AG04450 (cell line): ENCODE results near the gene SPATA33. TPM values are rescaled to one million over a fixed set of nuclear protein-coding genes. Genes with fewer than 3 reads are reported as not detected.

Experiments
- CTCF ChIA-PET: fragments of 300-600, 350-600 bp; formaldehyde crosslinking; extraction: SDS; loops from one replicate; lab custom pipeline; 2022; ENCODE audit warnings: antibody characterized with exemption, inconsistent platforms; lab: Charles Lee
- POLR2A ChIA-PET: fragments of 350-600 bp; formaldehyde crosslinking; extraction: SDS; loops from one replicate; lab custom pipeline; 2021; ENCODE audit warnings: antibody characterized with exemption, inconsistent platforms; lab: Yijun Ruan, JAX
- DNase-seq: peaks from one replicate; pipeline ENCODE4 v3.0.0-alpha.2; 2011; ENCODE audit warnings: low read depth, low spot score
- H3K27ac ChIP-seq: one replicate; pipeline ENCODE4 v1.5.1; 2012; ENCODE audit warnings: low read depth, low read length, control low read depth
- H3K27me3 ChIP-seq: one replicate; pipeline ENCODE4 v1.6.0; 2012; ENCODE audit warnings: low read length; ENCODE audit not compliant: control insufficient read depth, insufficient read depth
- H3K4me3 ChIP-seq: 2 replicates; pipeline ENCODE4 v1.5.1; 2011; ENCODE audit warnings: mild to moderate bottlenecking, low read depth, low read length, control low read depth
- H3K9me3 ChIP-seq: 2 replicates; pipeline ENCODE4 v1.5.1; 2012; ENCODE audit warnings: low read length; ENCODE audit not compliant: control insufficient read depth, insufficient read depth
- polyA plus RNA-seq: library from polyadenylated mRNA; depleted of rRNA; stranded (reverse); fragments of >200 nt; gene quantifications from 2 replicates; pipeline ENCODE4 v1.2.3, GENCODE V29; 2011
- TF ChIP-seq, protein P1 (sequence below): IDR thresholded peaks from 2 replicates; pipeline ENCODE4 v1.5.1; 2011; ENCODE audit warnings: low read depth, low read length, control low read depth, inconsistent platforms

SPATA33 gene
- polyA plus RNA-seq, 1 experiment, result 2.4 TPM

DNA sequence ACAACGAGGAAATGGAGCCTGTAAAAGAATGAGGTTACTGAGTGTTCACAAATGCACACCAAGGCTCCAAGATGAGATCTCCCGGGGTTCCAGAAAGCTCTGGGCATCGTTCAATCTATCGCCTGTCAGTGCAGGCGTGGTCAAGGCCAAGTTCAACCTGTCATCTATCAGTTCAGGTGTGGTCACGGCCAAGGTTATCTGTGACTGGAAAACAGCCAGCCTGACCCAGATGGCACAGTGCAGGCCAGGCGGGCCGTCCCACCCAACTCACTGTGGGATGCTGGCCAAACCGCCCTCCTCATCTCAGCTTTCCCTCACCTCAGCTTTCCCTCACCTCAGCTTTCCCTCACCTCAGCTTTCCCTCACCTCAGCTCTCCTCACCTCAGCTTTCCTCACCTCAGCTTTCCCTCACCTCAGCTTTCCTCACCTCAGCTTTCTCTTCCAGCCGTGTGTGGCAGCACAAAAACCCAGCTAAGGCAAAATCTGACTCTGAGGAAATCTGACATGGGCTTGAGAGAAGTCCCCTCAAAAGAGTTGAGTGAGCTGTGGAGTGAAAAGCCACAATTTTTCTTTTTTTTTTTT, 2.5 kb upstream of the SPATA33 start:
- no peak for DNase-seq
- TF ChIP-seq, protein P1, sequence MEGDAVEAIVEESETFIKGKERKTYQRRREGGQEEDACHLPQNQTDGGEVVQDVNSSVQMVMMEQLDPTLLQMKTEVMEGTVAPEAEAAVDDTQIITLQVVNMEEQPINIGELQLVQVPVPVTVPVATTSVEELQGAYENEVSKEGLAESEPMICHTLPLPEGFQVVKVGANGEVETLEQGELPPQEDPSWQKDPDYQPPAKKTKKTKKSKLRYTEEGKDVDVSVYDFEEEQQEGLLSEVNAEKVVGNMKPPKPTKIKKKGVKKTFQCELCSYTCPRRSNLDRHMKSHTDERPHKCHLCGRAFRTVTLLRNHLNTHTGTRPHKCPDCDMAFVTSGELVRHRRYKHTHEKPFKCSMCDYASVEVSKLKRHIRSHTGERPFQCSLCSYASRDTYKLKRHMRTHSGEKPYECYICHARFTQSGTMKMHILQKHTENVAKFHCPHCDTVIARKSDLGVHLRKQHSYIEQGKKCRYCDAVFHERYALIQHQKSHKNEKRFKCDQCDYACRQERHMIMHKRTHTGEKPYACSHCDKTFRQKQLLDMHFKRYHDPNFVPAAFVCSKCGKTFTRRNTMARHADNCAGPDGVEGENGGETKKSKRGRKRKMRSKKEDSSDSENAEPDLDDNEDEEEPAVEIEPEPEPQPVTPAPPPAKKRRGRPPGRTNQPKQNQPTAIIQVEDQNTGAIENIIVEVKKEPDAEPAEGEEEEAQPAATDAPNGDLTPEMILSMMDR, result no peak
- no peak overlapping the region for H3K4me3 ChIP-seq
- ChIA-PET POLR2A (no interaction called here), CTCF (interaction anchor here (1.7 kb wide), 1 partner anchor 13 kb away, joined by 4 read pairs; no protein-coding TSS in a partner anchor)
- H3K9me3 ChIP-seq, result peaks cover 3% of the 10 kb centered on the region; the same call in 1 of the 2 replicates
- no peak overlapping the region for H3K27ac ChIP-seq
- H3K27me3 ChIP-seq, result no peaks in the 10 kb centered on the region

DNA sequence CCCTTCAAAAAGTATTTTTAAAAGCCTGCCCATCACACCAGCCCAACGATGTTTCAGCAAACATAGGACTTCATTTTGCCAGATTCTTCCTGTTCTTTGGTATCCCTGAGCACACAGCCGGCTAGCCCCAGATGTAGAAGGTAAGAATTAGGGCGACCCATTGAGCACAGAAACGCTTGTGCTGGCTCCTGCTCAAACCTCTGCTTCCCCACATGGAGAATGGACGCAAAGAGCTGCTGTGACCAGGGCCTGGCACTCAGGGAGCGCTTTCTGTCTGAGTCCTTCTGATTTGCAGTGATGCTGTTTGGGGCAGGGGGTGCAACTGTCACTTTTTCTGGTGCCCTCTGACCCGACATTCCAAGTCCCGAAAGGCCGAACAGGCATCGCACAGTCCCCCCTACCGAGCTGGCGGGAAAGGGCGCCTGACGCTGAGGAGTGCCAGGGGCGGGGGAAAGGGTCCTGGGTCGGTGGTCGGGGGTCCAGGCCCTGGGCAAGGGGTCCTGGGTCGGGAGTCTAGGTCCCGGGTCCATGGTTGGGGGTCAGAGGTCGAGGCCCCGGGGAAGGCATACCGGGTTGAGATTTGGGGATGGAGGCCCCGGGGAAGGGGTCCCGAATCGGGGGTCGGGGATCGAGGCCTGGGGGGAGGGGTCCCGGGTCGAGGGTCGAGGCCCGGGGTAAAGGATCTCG, 1.1 kb upstream of the SPATA33 start:
- TF ChIP-seq, protein P1, result no peak
- POLR2A ChIA-PET, result interaction anchor here (0.7 to 1.7 kb wide), 3 partner anchors 30 to 149 kb away, joined by 4 to 8 read pairs (median 5); partner anchors contain the start of gene CDK10
- Histone ChIP-seq H3K4me3 (peak overlapping the region; percentile 93), H3K27ac (no peak overlapping the region), H3K27me3 (no peaks in the 10 kb centered on the region), H3K9me3 (peaks cover 3% of the 10 kb centered on the region; the same call in 1 of the 2 replicates)
- CTCF ChIA-PET, result interaction anchor here (0.6 kb wide), 1 partner anchor 15 kb away, joined by 3 read pairs; no protein-coding TSS in a partner anchor
- no peak for DNase-seq

DNA sequence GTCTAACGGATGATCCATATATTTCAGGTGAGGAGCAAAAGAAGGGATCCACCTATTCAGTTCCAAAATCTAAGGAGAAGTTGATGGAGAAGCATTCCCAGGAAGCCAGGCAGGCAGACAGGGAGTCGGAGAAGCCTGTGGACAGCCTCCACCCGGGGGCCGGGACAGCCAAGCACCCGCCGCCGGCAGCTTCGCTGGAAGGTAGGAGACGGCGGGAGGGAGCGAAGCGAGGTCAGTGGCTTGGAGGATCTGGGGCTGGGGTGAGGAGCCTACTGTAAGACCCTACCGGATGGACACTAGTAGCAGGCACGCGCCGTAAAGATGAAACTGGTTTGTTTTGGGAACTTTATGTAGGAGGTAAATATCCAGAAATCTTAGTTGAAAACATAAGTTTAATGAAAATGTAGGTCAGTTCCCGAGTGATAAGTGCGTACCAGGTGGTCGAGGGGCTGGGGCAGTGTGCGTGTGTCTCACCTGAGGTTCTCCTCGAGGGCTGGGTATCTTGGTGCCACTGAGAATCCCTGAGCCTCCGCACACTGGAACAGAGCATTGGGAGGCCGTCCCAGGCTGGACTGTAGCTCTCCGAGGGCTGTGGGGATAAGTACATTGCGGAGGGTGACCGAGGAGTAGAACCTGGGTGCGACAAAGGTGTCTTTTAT, 714 bp downstream of the SPATA33 start:
- CTCF ChIA-PET, result interaction anchor here (1.1 kb wide), 1 partner anchor 12 kb away, joined by 3 read pairs; no protein-coding TSS in a partner anchor
- H3K27me3 ChIP-seq, result no peaks in the 10 kb centered on the region
- H3K9me3 ChIP-seq, result peaks cover 3% of the 10 kb centered on the region; the same call in 1 of the 2 replicates
- peak overlapping the region; percentile 47 for H3K27ac ChIP-seq
- DNase-seq, result no peak
- TF ChIP-seq, protein P1, result no peak
- POLR2A ChIA-PET, result interaction anchor here (1.0 to 1.7 kb wide), 2 partner anchors 42 to 93 kb away, joined by 3 to 4 read pairs; no protein-coding TSS in a partner anchor
- H3K4me3 ChIP-seq, result peak overlapping the region; percentile 93

DNA sequence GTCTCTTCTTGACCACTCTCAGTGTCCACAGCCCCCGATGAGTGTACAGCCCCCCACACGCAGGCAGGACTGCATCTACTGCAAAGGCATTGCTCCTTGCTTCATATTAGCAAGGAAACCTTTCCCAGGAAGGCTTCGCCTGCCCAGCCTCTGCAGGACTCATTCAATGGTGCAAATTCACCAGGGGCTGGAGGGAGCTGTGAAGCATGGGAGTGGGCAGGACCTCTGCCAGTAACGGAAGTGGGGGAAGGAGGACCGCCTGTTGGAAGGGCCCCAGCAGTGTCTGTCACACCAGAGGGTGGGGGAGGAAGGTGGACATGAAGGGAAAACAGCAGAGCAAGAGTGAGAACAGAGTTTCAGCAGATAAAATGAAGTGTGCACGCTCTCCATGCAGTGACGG, 2.5 kb downstream of the SPATA33 start:
- H3K4me3 ChIP-seq, result no peak overlapping the region
- no peaks in the 10 kb centered on the region for H3K27me3 ChIP-seq
- TF ChIP-seq, protein P1, result no peak
- POLR2A ChIA-PET, result no interaction called here
- peaks cover 3% of the 10 kb centered on the region; the same call in 1 of the 2 replicates for H3K9me3 ChIP-seq
- no peak overlapping the region for H3K27ac ChIP-seq
- no peak for DNase-seq
- CTCF ChIA-PET, result no interaction called here
